GM12891 (cell line): ENCODE data around the gene HOXC12.

ENCODE experiments used
- PAX5 ChIP-seq: IDR thresholded peaks from 2 replicates; pipeline ENCODE4 v1.6.1; 2011; ENCODE audit warnings: low read length, moderate library complexity, mild to moderate bottlenecking; ENCODE audit not compliant: insufficient read depth, severe bottlenecking
- POLR2A ChIP-seq: IDR thresholded peaks from 2 replicates; pipeline ENCODE4 v1.6.1; 2011; ENCODE audit warnings: low read depth, low read length, control low read depth
- POLR2AphosphoS5 ChIP-seq: IDR thresholded peaks from 2 replicates; pipeline ENCODE4 v1.6.1; 2011; ENCODE audit warnings: low read depth, low read length, control low read depth
- POU2F2 ChIP-seq: IDR thresholded peaks from 2 replicates; pipeline ENCODE4 v1.6.1; 2011; ENCODE audit warnings: low read depth, mild to moderate bottlenecking, control low read depth, low read length, moderate library complexity
- SPI1 ChIP-seq: IDR thresholded peaks from 2 replicates; pipeline ENCODE4 v1.6.1; 2011; ENCODE audit warnings: low read depth, low read length, control low read depth
- TAF1 ChIP-seq: IDR thresholded peaks from 2 replicates; pipeline ENCODE4 v1.6.1; 2011; ENCODE audit warnings: low read depth, low read length, control low read depth

DNA sequence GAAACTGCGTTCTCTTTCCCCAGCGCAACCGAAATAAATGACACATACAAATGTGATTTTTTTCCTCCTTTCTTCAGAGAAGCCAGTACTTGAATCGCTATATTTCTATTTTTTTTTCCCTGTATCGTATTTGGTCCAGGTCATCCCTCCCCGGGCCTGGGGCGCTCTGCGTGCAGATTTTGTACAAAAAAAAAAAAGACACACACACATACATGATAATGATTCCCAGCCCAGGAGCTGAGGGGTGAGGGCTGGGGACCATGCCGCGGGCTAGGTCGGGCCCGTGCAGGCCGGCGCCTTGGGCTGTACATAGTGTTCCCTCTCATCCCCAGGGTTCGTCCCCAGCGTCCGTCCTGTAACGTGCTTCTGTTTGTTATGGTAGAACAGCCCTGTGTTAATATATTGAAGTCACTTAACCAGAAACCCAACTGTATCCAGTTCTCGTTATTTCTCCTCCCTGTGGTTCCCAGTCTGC, 48.2 kb downstream of the HOXC12 start:
- TF ChIP-seq POLR2A: no peak
- TF ChIP-seq POLR2AphosphoS5: no peak
- no peak for TF ChIP-seq POU2F2
- no peak for TF ChIP-seq PAX5
- no peak for TF ChIP-seq TAF1
- no peak for TF ChIP-seq SPI1
